ENCODE data around the gene ALDOB.

DNA sequence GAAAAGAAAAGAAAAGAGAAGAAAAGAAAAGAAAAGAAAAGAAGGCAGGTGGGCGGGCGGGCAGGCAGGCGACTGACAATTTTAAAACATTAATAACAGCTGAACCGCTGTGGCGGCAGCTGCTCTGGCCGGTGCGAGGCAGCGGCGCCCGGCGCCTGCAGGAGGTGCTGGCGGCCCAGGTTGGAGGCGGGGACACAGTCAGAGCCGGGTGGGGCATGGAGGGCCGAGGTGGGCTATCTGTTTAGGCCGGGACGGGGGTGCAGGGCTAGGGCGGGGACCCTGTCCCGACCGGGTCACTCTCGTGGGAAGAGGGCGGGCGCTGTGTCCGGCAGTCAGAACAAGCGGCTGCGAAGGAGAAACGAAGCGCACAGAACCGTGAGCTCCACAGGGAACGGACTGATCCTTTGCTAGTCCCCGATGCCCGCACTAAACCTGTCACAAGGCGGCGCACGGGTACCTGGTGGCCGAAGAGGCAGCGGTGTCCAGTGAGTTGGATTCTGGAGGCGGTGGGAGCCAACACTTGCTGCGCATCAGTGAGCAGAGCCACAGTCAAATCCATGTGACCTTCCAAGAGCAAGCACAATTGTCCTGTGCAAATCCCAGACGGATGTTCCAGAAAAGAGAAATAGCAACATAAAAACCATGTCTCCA, 13.6 kb upstream of the ALDOB start:
- TF ChIP-seq REST (IDR thresholded peaks at IDR 0.05; ENCODE audit: borderline replicate concordance): no peak
- TF ChIP-seq CTCF (IDR thresholded peaks at IDR 0.05; ENCODE audit: poor library complexity, severe bottlenecking): peak; percentile 84
- TF ChIP-seq RAD21 (conservative IDR thresholded peaks at IDR 0.05): peak; percentile 65
- peak; percentile 69 for TF ChIP-seq SMC3 (conservative IDR thresholded peaks at IDR 0.05; ENCODE audit: poor library complexity)
- TF ChIP-seq EP300 (conservative IDR thresholded peaks at IDR 0.05; ENCODE audit: poor library complexity, severe bottlenecking): no peak
- no peak for TF ChIP-seq EZH2 (IDR thresholded peaks at IDR 0.05; ENCODE audit: borderline replicate concordance, insufficient read depth, low read length, poor library complexity, severe bottlenecking)
- no peak for TF ChIP-seq TAF1 (IDR thresholded peaks at IDR 0.05; ENCODE audit: low read depth)

Data from neural cell (in vitro differentiated cells).